Vagina (tissue), 2 donors: Measurements from ENCODE around the gene EIF2S3. TPM values are rescaled to one million over a fixed set of nuclear protein-coding genes. Genes with fewer than 3 reads are reported as not detected.

Experiments
- DNase-seq, 2 donors: peaks; one replicate each; pipeline ENCODE4 v3.0.0-alpha.2; 2017; ENCODE audit errors: extremely low spot score in 2 of 2
- H3K27ac ChIP-seq: fragments of 200-600 bp; sonication (generic); one replicate; pipeline ENCODE4 v1.5.1; 2019
- H3K27me3 ChIP-seq: fragments of 200-600 bp; sonication (generic); one replicate; pipeline ENCODE4 v1.5.1; 2019
- H3K36me3 ChIP-seq, 2 donors: fragments of 200-600 bp; sonication (generic); one replicate each; pipeline ENCODE4 v1.5.1; 2017 to 2019
- H3K4me1 ChIP-seq: fragments of 200-600 bp; sonication (generic); one replicate; pipeline ENCODE4 v1.5.1; 2019
- H3K4me3 ChIP-seq, 2 donors: fragments of 200-600 bp; sonication (generic); 1 replicate in 1 of 2; 2 replicates in 1 of 2; pipeline ENCODE4 v1.5.1; 2016 to 2019
- H3K9me3 ChIP-seq: fragments of 200-600 bp; sonication (generic); one replicate; pipeline ENCODE4 v1.5.1; 2019
- CTCF ChIP-seq, 3 experiments: fragments of 450-650 bp in 2 of 3; fragments of 200-600 bp in 1 of 3; sonication (generic) in 1 of 3; IDR thresholded peaks; one replicate each; pipeline ENCODE4 v1.5.1; 2017 to 2019; ENCODE audit warnings: antibody characterized with exemption in 3 of 3, mild to moderate bottlenecking in 2 of 3, moderate library complexity in 2 of 3
- POLR2A ChIP-seq, 2 donors: fragments of 450-650 bp; IDR thresholded peaks; one replicate each; pipeline ENCODE4 v1.6.1; 2017; ENCODE audit warnings: antibody characterized with exemption in 2 of 2, mild to moderate bottlenecking in 2 of 2, moderate library complexity in 2 of 2
- POLR2AphosphoS5 ChIP-seq, 2 donors: sonication (generic); formaldehyde crosslinking; IDR thresholded peaks; one replicate each; pipeline ENCODE4 v1.9.0; 2017; ENCODE audit warnings: antibody characterized with exemption in 2 of 2, mild to moderate bottlenecking in 2 of 2, low read depth in 1 of 2; ENCODE audit not compliant: insufficient read depth in 1 of 2
- intact Hi-C: fragments of 100-400 bp; cut with DNase I; formaldehyde crosslinking; loops from one replicate; pipeline ENCODE4 v1.15.1; 2023
- total RNA-seq: library from RNA; depleted of rRNA; stranded (reverse); fragments of >200 nt; gene quantifications from one replicate; pipeline ENCODE4 v1.2.3, GENCODE V29; 2016

The EIF2S3 gene
- total RNA-seq, 1 donor from 2014 or later = 121 TPM

DNA sequence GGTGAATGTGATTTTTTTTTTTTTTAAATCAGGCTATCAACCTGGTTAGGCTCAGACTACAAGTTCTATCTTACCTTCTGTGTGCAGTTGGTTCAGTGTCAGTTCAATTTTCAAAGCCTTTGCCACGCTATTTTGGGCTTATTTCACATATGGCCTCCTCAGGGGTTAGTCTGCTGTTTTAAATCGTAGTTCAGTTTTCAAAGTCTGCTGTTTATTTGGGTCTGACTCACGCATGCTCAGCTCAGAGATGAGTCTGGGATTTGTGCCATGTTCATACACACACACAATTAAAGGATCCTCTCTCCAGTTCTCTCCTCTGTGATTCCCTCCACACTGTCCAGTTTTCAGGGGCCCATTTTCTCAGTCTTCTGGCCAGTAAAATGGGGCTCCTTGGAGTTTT lies 62.5 kb downstream of the EIF2S3 start:
- no peaks in the 10 kb centered on the region for H3K9me3 ChIP-seq
- H3K4me3 ChIP-seq = no peak overlapping the region
- intact Hi-C loops = no loop called here
- no peaks in the 10 kb centered on the region for H3K36me3 ChIP-seq
- peaks cover 14% of the 10 kb centered on the region for H3K4me1 ChIP-seq
- H3K27ac ChIP-seq = peak overlapping the region; percentile 63
- no peak for DNase-seq
- TF ChIP-seq CTCF (IDR thresholded peaks at IDR 0.05) = no peak
- TF ChIP-seq POLR2AphosphoS5 (IDR thresholded peaks at IDR 0.05; ENCODE audit: insufficient read depth in 1 of 2, low read depth in 1 of 2) = peak in 1 of 2 donors; percentile 36
- no peak for TF ChIP-seq POLR2A (IDR thresholded peaks at IDR 0.05)
- no peaks in the 10 kb centered on the region for H3K27me3 ChIP-seq

- Histone ChIP-seq H3K9me3 (no peaks in the 10 kb centered on the region), H3K4me3 (no peak overlapping the region), H3K27ac (no peak overlapping the region), H3K27me3 (no peaks in the 10 kb centered on the region), H3K36me3 (no peaks in the 10 kb centered on the region), H3K4me1 (no peaks in the 10 kb centered on the region)
- no peak for DNase-seq
- TF ChIP-seq POLR2AphosphoS5 (IDR thresholded peaks at IDR 0.05; ENCODE audit: insufficient read depth in 1 of 2, low read depth in 1 of 2) = no peak
- TF ChIP-seq POLR2A (IDR thresholded peaks at IDR 0.05) = no peak
- no peak for TF ChIP-seq CTCF (IDR thresholded peaks at IDR 0.05)
- intact Hi-C loops = no loop called here
Observed at GRCh38 chrX:24124244-24124799, 69.6 kb downstream of the EIF2S3 start.

DNA sequence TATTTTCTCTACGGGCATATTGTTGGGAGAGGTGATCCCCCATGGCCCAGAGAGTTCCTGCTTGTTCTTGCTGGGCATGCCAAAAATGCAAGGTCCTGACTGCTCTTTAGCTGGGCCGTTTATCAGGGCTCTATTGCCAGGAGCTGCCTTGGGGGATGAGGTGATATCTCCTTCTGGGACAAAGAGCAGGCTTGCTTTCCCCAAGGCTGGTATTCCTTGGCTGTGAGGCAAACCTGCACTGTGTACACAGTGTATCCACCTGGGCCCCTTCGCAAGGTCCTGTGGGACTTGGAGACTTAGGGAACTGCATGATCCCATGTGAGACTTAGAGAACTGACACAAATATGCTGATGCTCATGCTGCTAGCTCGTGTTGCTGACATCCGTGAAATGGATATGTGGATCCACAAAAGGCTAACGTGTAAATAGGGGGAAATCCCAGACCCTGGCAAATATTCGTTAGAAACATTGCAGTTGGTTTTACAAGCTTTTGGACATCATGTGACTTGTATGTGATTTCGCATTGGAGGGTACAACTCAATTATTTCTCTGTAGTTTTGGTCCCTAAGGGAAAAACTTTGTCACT lies 70.4 kb downstream of the EIF2S3 start:
- intact Hi-C loops = no loop called here
- no peak for DNase-seq
- Histone ChIP-seq H3K36me3 (no peaks in the 10 kb centered on the region), H3K9me3 (no peaks in the 10 kb centered on the region), H3K27ac (no peak overlapping the region), H3K4me1 (no peaks in the 10 kb centered on the region), H3K4me3 (no peak overlapping the region), H3K27me3 (no peaks in the 10 kb centered on the region)
- TF ChIP-seq POLR2A (IDR thresholded peaks at IDR 0.05) (no peak), POLR2AphosphoS5 (IDR thresholded peaks at IDR 0.05; ENCODE audit: insufficient read depth in 1 of 2, low read depth in 1 of 2) (no peak), CTCF (IDR thresholded peaks at IDR 0.05) (no peak)

Other genes starting within 250 kb of the EIF2S3 start
- gene APOO, start 147.0 kb upstream of the EIF2S3 start, total RNA-seq = 8.6 TPM
- gene CXorf58, start 146.9 kb upstream of the EIF2S3 start, total RNA-seq = not detected
- gene KLHL15, start 27.8 kb upstream of the EIF2S3 start, total RNA-seq = 9.8 TPM
- gene ZFX, start 94.8 kb downstream of the EIF2S3 start, total RNA-seq = 62.4 TPM